ENCODE results near the gene MICALL2.

DNA sequence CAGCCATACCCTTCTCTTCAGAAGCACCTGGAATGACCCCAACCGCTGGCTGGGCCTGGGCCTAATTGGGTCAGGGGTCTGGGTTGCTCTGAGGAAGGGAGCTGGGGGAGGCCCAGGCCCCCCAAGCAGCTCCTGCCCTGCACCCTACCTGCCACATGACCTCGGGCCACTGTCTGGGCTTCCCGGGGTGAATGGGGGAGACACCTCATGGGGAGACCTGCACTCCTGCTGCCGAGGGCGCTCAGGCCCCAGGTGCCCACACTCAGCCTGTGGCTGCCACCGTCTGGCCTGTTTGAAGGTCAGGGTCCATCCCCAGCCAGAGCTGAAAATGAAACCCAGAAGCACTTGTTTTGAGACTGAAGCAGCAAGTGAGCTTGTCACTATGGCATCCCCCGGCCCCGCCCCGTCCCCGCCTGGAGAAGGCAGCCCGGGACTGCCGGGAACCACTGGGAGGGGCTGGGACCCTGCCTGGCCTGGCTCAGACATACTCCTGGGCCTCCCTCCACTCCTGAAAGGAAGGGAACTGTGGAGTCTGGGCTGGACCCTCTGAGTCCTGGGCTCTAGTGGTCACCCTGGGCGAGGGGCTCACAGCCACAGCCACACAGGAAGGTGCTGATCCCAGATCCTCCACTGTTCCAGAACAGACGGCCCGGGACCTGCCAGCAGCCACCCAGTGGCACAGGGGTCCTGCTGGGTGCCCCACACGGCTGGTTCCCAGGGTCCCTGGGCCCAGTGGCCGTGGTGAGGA lies 7.4 kb upstream of the MICALL2 start:
- TF ChIP-seq, protein P1, sequence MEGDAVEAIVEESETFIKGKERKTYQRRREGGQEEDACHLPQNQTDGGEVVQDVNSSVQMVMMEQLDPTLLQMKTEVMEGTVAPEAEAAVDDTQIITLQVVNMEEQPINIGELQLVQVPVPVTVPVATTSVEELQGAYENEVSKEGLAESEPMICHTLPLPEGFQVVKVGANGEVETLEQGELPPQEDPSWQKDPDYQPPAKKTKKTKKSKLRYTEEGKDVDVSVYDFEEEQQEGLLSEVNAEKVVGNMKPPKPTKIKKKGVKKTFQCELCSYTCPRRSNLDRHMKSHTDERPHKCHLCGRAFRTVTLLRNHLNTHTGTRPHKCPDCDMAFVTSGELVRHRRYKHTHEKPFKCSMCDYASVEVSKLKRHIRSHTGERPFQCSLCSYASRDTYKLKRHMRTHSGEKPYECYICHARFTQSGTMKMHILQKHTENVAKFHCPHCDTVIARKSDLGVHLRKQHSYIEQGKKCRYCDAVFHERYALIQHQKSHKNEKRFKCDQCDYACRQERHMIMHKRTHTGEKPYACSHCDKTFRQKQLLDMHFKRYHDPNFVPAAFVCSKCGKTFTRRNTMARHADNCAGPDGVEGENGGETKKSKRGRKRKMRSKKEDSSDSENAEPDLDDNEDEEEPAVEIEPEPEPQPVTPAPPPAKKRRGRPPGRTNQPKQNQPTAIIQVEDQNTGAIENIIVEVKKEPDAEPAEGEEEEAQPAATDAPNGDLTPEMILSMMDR (IDR thresholded peaks at IDR 0.05): no peak
- TF ChIP-seq POLR2A (IDR thresholded peaks at IDR 0.05): no peak

Data from testis (tissue), 2 donors.